K562 (cell line): ENCODE data around the gene MARCHF11. TPM values are rescaled to one million over a fixed set of nuclear protein-coding genes. Genes with fewer than 3 reads are reported as not detected.

Experiments
- ATAC-seq: fragments of 200-7000 bp; cut with Tn5 transposase; 3 replicates; pipeline ENCODE4 v1.9.1; 2020; ENCODE audit warnings: moderate library complexity
- BruUV-seq: library from RNA; stranded (reverse); fragments of 400-500 nt; replicated peaks from 2 replicates; lab custom pipeline; 2021; lab: Mats Ljungman, UMichigan
- CTCF ChIA-PET: fragments of 300-600 bp; formaldehyde crosslinking; extraction: SDS; loops from one replicate; lab custom pipeline; 2021; ENCODE audit warnings: low intra/inter-chr PET ratio; lab: Yijun Ruan, JAX
- POLR2A ChIA-PET: fragments of 300-600, 350-650 bp; sonication (Branson Sonifier 250); formaldehyde crosslinking; extraction: SDS; loops from one replicate; lab custom pipeline; 2021; ENCODE audit warnings: antibody characterized with exemption, inconsistent platforms; lab: Yijun Ruan, JAX
- DNase-seq, 4 experiments: peaks; one replicate each; pipeline versions ENCODE4 v3.0.0 to v3.0.0-alpha.2; 2011 to 2018; ENCODE audit warnings: low spot score in 3 of 4, mixed read lengths in 3 of 4; ENCODE audit errors: extremely low read depth in 1 of 4
- FAIRE-seq: peaks from 2 replicates; lab custom pipeline; 2011; peaks lifted over from hg19 to GRCh38; lab: Jason Lieb, UNC
- H2AFZ ChIP-seq: 2 replicates; pipeline ENCODE4 v1.6.0; 2011; ENCODE audit warnings: low read depth, low read length, control low read depth, inconsistent platforms
- H3K27ac ChIP-seq: fragments of 200-600 bp; 3 replicates; pipeline ENCODE4 v1.8.0; 2011; ENCODE audit warnings: low read depth, mild to moderate bottlenecking, control low read depth, inconsistent platforms, low read length, moderate library complexity, mixed read lengths; ENCODE audit errors: extremely low read depth
- H3K27me3 ChIP-seq, 2 experiments: fragments of 300-600 bp in 1 of 2; 2 replicates in 1 of 2; 3 replicates in 1 of 2; pipeline versions ENCODE4 v1.6.0 to v1.8.0; 2011; ENCODE audit warnings: inconsistent platforms in 2 of 2, low read length in 2 of 2, mild to moderate bottlenecking in 1 of 2, mixed read lengths in 1 of 2, moderate library complexity in 1 of 2; ENCODE audit not compliant: control insufficient read depth in 2 of 2, insufficient read depth in 2 of 2
- H3K36me3 ChIP-seq: fragments of 300-600 bp; 3 replicates; pipeline ENCODE4 v1.8.0; 2011; ENCODE audit warnings: mild to moderate bottlenecking, low read length, inconsistent platforms; ENCODE audit not compliant: control insufficient read depth, insufficient read depth
- H3K4me1 ChIP-seq, 2 experiments: fragments of 200-600 bp in 1 of 2; replicated peaks in 1 of 2; 2 replicates in 1 of 2; 3 replicates in 1 of 2; pipeline versions ENCODE4 v1.5.1 to v1.8.0; 2011; ENCODE audit warnings: inconsistent platforms in 2 of 2, low read length in 2 of 2, mild to moderate bottlenecking in 1 of 2, mixed read lengths in 1 of 2, moderate library complexity in 1 of 2; ENCODE audit not compliant: control insufficient read depth in 2 of 2, insufficient read depth in 2 of 2
- H3K4me2 ChIP-seq: 2 replicates; pipeline ENCODE4 v1.6.1; 2011; ENCODE audit warnings: low read length, control low read depth, inconsistent platforms, mixed read lengths; ENCODE audit not compliant: insufficient read depth
- H3K4me3 ChIP-seq: fragments of 200-600 bp; sonication (generic), shearing (Covaris generic); 2 replicates; pipeline ENCODE4 v1.5.1; 2016; ENCODE audit warnings: control low read depth, inconsistent platforms
- H3K79me2 ChIP-seq: fragments of 200-600 bp; 3 replicates; pipeline ENCODE4 v1.8.0; 2011; ENCODE audit warnings: low read length, inconsistent platforms; ENCODE audit not compliant: control insufficient read depth, insufficient read depth
- H3K9ac ChIP-seq, 2 experiments: 2 replicates each; pipeline versions ENCODE4 v1.6.0 to v1.6.1; 2011; ENCODE audit warnings: low read depth in 2 of 2, low read length in 2 of 2, control low read depth in 1 of 2, inconsistent platforms in 1 of 2, mild to moderate bottlenecking in 1 of 2, mixed read lengths in 1 of 2; ENCODE audit not compliant: insufficient read depth in 1 of 2
- H3K9me1 ChIP-seq: one replicate; pipeline ENCODE4 v1.6.0; 2011; ENCODE audit warnings: inconsistent platforms, mild to moderate bottlenecking, low read length, moderate library complexity; ENCODE audit not compliant: control insufficient read depth, insufficient read depth
- H3K9me3 ChIP-seq: replicated peaks from 2 replicates; pipeline ENCODE4 v1.5.1; 2011; ENCODE audit warnings: low read depth, low read length, inconsistent platforms; ENCODE audit not compliant: control insufficient read depth, insufficient read depth
- H4K20me1 ChIP-seq: replicated peaks from 2 replicates; pipeline ENCODE4 v1.6.1; 2011; ENCODE audit warnings: low read length, inconsistent platforms, mixed read lengths; ENCODE audit not compliant: control insufficient read depth, insufficient read depth
- KAT2B ChIP-seq: IDR thresholded peaks from one replicate; pipeline ENCODE4 v1.6.1; 2012; ENCODE audit warnings: low read depth, mild to moderate bottlenecking, control low read depth, inconsistent platforms, low read length, moderate library complexity
- MCM2 ChIP-seq: fragments of 450-650 bp; IDR thresholded peaks from 2 replicates; pipeline ENCODE4 v1.6.1; 2017; ENCODE audit warnings: low read depth, mild to moderate bottlenecking
- ZKSCAN3 ChIP-seq: fragments of 250-450 bp; sonication (Bioruptor Pico); IDR thresholded peaks from 2 replicates; pipeline ENCODE4 v1.4.0; 2020
- ZNF561 ChIP-seq: fragments of 450-650 bp; formaldehyde crosslinking; conservative IDR thresholded peaks from 2 replicates; pipeline ENCODE4 v1.4.0; 2020; ENCODE audit warnings: mild to moderate bottlenecking, moderate library complexity
- WGBS: fragments of 100-300 bp; shearing (Covaris generic); methylation state at CpG from one replicate; pipeline ENCODE4 v1.1.6; 2016; ENCODE audit warnings: low coverage, mixed read lengths; ENCODE audit not compliant: insufficient coverage; ENCODE audit errors: missing lambda C conversion rate; 5-methylcytosine and 5-hydroxymethylcytosine counted together
- in situ Hi-C: fragments of 300-500 bp; cut with MboI; formaldehyde crosslinking; loops from 4 replicates; pipeline ENCODE4 v1.15.0; 2018; ENCODE audit warnings: inconsistent platforms, mixed read lengths
- intact Hi-C: fragments of 100-400 bp; cut with micrococcal nuclease; formaldehyde crosslinking; loops from 2 replicates; pipeline ENCODE4 v1.14.2; 2022
- polyA plus RNA-seq, 8 experiments: library from polyadenylated mRNA; depleted of rRNA in 4 of 8; stranded (reverse) in 5 of 8; unstranded in 3 of 8; fragments of >200 nt; fragmentation: Nextera tagmentation in 2 of 8; fragmentation: Illumina TruSeq in 1 of 8; extraction: Ambion mirVana in 2 of 8; extraction: Trizol in 1 of 8; gene quantifications; 2 replicates each; pipeline versions ENCODE4 v1.2.1 to v1.2.3, GENCODE V29; 2011 to 2014; ENCODE audit warnings: inconsistent platforms in 1 of 8, missing spikeins in 1 of 8
- total RNA-seq, 7 experiments: library from RNA; depleted of rRNA in 6 of 7; stranded (reverse); fragments of >200 nt in 6 of 7; fragmentation: Illumina TruSeq in 2 of 7; extraction: Trizol in 2 of 7; gene quantifications; 2 replicates each; pipeline versions ENCODE4 v1.2.1 to v1.2.3, GENCODE V29; 2011 to 2021; ENCODE audit warnings: low replicate concordance in 1 of 7

MARCHF11 gene
- total and polyA plus RNA-seq, 9 of the 15 experiments (the other 6 are each of a cell fraction or from before 2014, with no cell fraction given), result not detected

GRCh38 chr5:16180789-16181082 lies 1.1 kb upstream of the MARCHF11 start:
- intact Hi-C loops, result no loop called here
- no TSS peak for BruUV-seq
- 4% methylated on average over 7 of the region's 7 CpGs for WGBS
- Histone ChIP-seq H3K79me2 (no peaks in the 10 kb centered on the region), H3K4me1 (no peaks in the 10 kb centered on the region; a peak in 1 of 5 replicates), H4K20me1 (no peaks in the 10 kb centered on the region), H3K9me1 (no peaks in the 10 kb centered on the region), H2AFZ (no peak overlapping the region), H3K9me3 (no peaks in the 10 kb centered on the region), H3K36me3 (no peaks in the 10 kb centered on the region), H3K27me3 (no peaks in the 10 kb centered on the region), H3K9ac (no peak overlapping the region), H3K4me3 (no peak overlapping the region), H3K4me2 (no peak overlapping the region), H3K27ac (no peak overlapping the region)
- in situ Hi-C loops, result no loop called here
- CTCF ChIA-PET, result no interaction called here
- TF ChIP-seq ZKSCAN3 (CRISPR knock-in tag), result no peak
- DNase-seq (no peak), ATAC-seq (no peak), FAIRE-seq (no peak)
- POLR2A ChIA-PET, result no interaction called here

GRCh38 chr5:16179936-16180788 lies 571 bp upstream of the MARCHF11 start:
- intact Hi-C loops, result no loop called here
- Histone ChIP-seq H3K27ac (no peak overlapping the region), H3K4me1 (no peaks in the 10 kb centered on the region; a peak in 1 of 5 replicates), H3K79me2 (no peaks in the 10 kb centered on the region), H3K4me2 (no peak overlapping the region), H3K36me3 (no peaks in the 10 kb centered on the region), H3K9me3 (no peaks in the 10 kb centered on the region), H3K9ac (no peak overlapping the region), H3K9me1 (no peaks in the 10 kb centered on the region), H4K20me1 (no peaks in the 10 kb centered on the region), H3K27me3 (no peaks in the 10 kb centered on the region), H3K4me3 (no peak overlapping the region), H2AFZ (no peak overlapping the region)
- TF ChIP-seq KAT2B, result no peak
- TF ChIP-seq MCM2, result no peak
- TF ChIP-seq ZNF561, result no peak
- ATAC-seq (no peak), DNase-seq (no peak), FAIRE-seq (no peak)
- ChIA-PET POLR2A (no interaction called here), CTCF (no interaction called here)
- no TSS peak for BruUV-seq
- in situ Hi-C loops, result no loop called here
- WGBS, result 20% methylated on average over 36 of the region's 63 CpGs
